ENCODE measurements around the gene OR7C1.
"Not testable (repeated sequence)": the region's sequence is repeated elsewhere in the genome, so short reads cannot be mapped to it uniquely, and the experiment has no call there.

Gene OR7C1

GRCh38 chr19:14784730-14785101 lies 50.3 kb downstream of the OR7C1 start:
- not testable (repeated sequence) for DNase-seq (ENCODE audit: low read depth)

- DNase-seq (ENCODE audit: low read depth), result not testable (repeated sequence)
Observed at GRCh38 chr19:14783410-14783998, 51.5 kb downstream of the OR7C1 start.

GRCh38 chr19:14782626-14783409 lies 52.2 kb downstream of the OR7C1 start:
- no peak for DNase-seq (ENCODE audit: low read depth)

- not testable (repeated sequence) for DNase-seq (ENCODE audit: low read depth)
Observed at GRCh38 chr19:14781713-14782536, 53.1 kb downstream of the OR7C1 start.

GRCh38 chr19:14780622-14781225 lies 54.3 kb downstream of the OR7C1 start:
- DNase-seq (ENCODE audit: low read depth), result not testable (repeated sequence)

- DNase-seq (ENCODE audit: low read depth), result no peak
Observed at GRCh38 chr19:14779151-14779550, 55.8 kb downstream of the OR7C1 start.

GRCh38 chr19:14778110-14778845 lies 56.7 kb downstream of the OR7C1 start, which contains the start of gene ADGRE2:
ADGRE2 (minus strand) TSS chr19:14778560; CDS start chr19:14776756, 1,804 bp downstream.
- not testable (repeated sequence) for DNase-seq (ENCODE audit: low read depth)

GRCh38 chr19:14777645-14778044 lies 57.3 kb downstream of the OR7C1 start:
- DNase-seq (ENCODE audit: low read depth), result not testable (repeated sequence)

- no peak for DNase-seq (ENCODE audit: low read depth)
Observed at GRCh38 chr19:14775869-14776586, 59.0 kb downstream of the OR7C1 start.

GRCh38 chr19:14775326-14775725 lies 59.7 kb downstream of the OR7C1 start:
- not testable (repeated sequence) for DNase-seq (ENCODE audit: low read depth)

GRCh38 chr19:14774373-14774772 lies 60.6 kb downstream of the OR7C1 start:
- DNase-seq (ENCODE audit: low read depth), result no peak

GRCh38 chr19:14773722-14774121 lies 61.3 kb downstream of the OR7C1 start:
- DNase-seq (ENCODE audit: low read depth), result not testable (repeated sequence)

GRCh38 chr19:14772995-14773394 lies 62.0 kb downstream of the OR7C1 start:
- no peak for DNase-seq (ENCODE audit: low read depth)

- no peak for DNase-seq (ENCODE audit: low read depth)
Observed at GRCh38 chr19:14772467-14772866, 62.5 kb downstream of the OR7C1 start.

GRCh38 chr19:14770944-14771839 lies 63.8 kb downstream of the OR7C1 start:
- DNase-seq (ENCODE audit: low read depth), result no peak

- DNase-seq (ENCODE audit: low read depth), result no peak
Observed at GRCh38 chr19:14770136-14770535, 64.8 kb downstream of the OR7C1 start.

GRCh38 chr19:14769201-14769600 lies 65.8 kb downstream of the OR7C1 start:
- DNase-seq (ENCODE audit: low read depth), result no peak

- DNase-seq (ENCODE audit: low read depth), result no peak
Observed at GRCh38 chr19:14768001-14768400, 67.0 kb downstream of the OR7C1 start.

GRCh38 chr19:14767466-14767971 lies 67.5 kb downstream of the OR7C1 start:
- DNase-seq (ENCODE audit: low read depth), result no peak

GRCh38 chr19:14765841-14766240 lies 69.1 kb downstream of the OR7C1 start:
- DNase-seq (ENCODE audit: low read depth), result not testable (repeated sequence)

Data from stimulated activated CD8-positive, alpha-beta memory T cell treated with anti-CD3 and anti-CD28 coated beads, Interleukin-15, amount 100 ng/mL, for 1 hour (primary cell).